Measurements from ENCODE around the gene COL5A1.
"Not testable (repeated sequence)": the region's sequence is repeated elsewhere in the genome, so short reads cannot be mapped to it uniquely, and the experiment has no call there.

The COL5A1 gene

GRCh38 chr9:134640506-134641172 lies 964 bp upstream of the COL5A1 start:
- DNase-seq (ENCODE audit: low spot score) = no peak

- no peak for DNase-seq (ENCODE audit: low spot score)
Observed at GRCh38 chr9:134641990-134642384, 384 bp downstream of the COL5A1 start.

GRCh38 chr9:134642385-134643181 lies 980 bp downstream of the COL5A1 start:
- no peak for DNase-seq (ENCODE audit: low spot score)

GRCh38 chr9:134643222-134643671 lies 1.6 kb downstream of the COL5A1 start:
- DNase-seq (ENCODE audit: low spot score) = no peak

- DNase-seq (ENCODE audit: low spot score) = not testable (repeated sequence)
Observed at GRCh38 chr9:134644401-134644724, 2.8 kb downstream of the COL5A1 start.

- no peak for DNase-seq (ENCODE audit: low spot score)
Observed at GRCh38 chr9:134644725-134645606, 3.4 kb downstream of the COL5A1 start.

GRCh38 chr9:134645607-134646365 lies 4.2 kb downstream of the COL5A1 start:
- DNase-seq (ENCODE audit: low spot score) = no peak

DNA sequence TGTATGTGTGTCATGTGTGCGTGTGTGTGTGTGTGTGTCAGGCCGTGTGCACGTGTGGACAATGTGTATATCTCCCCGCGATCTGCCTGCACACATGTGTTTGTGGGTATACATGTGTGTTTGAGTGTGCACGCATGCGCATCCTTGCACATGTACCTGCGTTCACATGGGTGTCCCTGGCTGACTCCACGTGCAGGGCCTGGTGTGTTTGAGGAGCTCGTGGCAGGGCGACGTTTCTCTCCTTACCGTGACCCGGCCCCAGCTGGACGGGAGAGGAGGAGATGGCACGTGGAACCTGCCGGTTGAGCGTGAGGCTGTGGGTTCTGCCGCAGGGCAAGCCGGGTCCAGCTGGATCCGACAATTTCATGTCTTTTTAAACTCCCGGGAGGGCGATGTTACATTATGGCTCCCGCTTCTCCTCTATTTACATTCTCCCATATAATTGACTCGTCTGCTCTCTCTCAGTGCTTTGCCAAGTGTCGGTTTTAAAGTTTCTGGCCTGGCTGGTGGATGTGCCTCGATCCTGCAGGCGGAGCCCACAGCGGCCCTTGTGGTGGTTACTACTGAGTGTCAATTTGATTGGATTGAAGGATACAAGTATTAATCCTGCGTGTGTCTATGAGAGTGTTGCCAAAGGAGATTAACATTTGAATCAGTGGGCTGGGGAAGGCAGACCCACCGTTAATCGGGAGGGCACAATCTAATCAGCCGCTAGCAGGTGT lies 5.9 kb downstream of the COL5A1 start:
- DNase-seq (ENCODE audit: low spot score) = no peak

DNA sequence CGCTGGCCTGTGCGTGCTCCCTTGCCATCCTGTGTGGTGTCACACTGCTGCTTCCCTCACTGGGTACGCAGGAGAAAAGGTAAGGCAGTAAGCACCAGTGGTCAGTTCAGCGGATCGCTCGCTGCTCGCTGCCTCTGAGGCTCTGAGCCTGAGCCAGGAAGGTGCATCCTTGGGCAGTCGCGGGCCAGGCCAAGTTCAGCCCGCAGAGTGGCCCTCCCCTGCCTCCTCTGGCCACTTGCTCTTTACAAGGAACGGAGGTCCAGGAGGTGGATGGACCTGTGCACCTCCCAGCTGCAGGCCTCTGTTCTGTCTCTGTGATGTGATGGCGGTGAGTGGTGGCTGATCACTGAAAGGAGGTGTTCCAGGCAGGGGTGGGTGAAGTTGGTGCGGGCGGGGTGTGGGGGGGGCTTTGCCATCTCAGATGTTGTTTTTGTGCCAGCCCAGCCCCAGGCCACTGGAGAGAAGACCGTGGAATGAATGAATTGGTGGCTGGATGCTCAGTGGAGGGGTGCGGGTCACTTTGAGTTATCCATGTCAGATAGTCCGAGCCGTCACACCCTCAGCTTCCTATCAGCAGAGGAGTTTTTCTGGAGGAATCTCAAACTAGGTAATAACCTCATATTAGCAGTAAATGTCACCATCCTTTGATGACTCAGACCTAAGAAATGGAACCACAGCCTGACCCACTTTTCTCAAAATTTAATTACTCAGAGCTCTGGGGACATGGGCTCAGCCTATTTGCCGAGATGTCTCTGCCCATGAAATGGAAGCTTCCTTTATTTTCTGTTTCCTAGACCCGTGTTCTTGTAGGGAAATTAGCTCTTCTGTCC lies 7.3 kb downstream of the COL5A1 start:
- DNase-seq (ENCODE audit: low spot score) = no peak

DNA sequence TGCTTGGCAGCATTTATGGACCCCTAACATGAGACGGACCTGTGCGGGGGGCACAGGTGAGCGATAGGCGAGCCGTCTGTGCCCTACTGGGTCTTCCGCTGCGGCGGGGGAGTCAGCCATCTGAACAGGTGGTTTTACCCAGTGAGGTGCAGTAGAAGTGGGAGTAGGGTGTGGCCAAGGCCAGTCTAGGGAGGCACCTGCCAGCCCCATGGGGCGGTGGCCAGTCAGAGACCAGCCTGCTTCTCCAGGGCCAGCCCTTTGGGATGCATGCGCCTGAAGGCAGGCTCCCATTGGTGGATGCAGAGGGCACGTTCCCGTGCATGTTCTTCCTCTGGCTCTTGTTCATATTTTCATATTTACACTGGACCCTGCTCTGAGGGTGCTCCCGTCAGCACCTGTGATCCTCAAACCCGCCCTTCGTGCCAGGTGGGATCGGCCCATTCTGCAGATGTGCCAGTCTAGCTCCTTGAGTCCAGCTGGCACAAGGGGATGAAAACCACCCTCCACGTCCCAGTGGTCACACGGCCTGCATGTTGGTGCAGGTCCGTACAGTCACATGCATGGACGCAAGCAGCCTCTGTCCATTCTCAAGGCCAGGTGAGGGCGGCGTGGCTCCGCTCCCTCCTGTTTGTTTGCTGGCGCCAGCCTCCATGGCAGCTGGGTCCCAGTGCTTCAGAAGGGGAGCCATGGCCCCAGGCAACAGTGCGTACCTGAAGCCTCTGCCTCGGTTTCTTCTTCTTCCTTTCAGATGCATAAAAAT lies 9.0 kb downstream of the COL5A1 start:
- DNase-seq (ENCODE audit: low spot score) = no peak

DNA sequence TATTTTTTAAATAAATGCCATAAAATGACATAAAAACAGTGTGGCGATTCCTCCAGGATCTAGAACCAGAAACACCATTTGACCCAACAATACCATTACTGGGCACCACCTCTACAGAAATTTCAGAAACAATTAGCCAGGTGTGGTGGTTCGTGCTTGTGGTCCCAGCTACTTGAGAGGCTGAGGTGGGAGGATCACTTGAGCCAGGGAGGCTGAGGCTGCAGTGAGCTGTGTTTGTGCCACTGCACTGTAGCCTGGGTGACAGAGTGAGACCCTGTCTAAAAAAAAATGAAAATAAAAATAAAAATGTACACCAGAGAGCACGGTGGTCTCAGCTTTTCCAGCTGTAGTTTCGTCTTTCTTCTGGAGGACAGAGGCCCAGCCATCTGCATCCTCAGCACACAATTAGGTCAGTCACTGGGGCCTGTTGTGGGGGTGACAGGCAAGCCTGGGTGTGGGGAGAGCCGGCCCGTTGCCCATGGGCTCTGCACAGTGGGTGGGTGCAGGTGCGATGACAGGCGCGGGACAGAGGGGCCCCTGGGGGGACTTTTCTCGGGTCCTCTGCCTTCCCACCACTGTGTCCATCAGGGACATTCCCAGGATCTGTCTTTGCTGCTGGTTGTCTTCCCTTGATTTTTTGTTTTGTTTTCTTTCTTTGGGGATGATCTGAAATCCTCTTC lies 9.8 kb downstream of the COL5A1 start:
- DNase-seq (ENCODE audit: low spot score) = no peak

DNA sequence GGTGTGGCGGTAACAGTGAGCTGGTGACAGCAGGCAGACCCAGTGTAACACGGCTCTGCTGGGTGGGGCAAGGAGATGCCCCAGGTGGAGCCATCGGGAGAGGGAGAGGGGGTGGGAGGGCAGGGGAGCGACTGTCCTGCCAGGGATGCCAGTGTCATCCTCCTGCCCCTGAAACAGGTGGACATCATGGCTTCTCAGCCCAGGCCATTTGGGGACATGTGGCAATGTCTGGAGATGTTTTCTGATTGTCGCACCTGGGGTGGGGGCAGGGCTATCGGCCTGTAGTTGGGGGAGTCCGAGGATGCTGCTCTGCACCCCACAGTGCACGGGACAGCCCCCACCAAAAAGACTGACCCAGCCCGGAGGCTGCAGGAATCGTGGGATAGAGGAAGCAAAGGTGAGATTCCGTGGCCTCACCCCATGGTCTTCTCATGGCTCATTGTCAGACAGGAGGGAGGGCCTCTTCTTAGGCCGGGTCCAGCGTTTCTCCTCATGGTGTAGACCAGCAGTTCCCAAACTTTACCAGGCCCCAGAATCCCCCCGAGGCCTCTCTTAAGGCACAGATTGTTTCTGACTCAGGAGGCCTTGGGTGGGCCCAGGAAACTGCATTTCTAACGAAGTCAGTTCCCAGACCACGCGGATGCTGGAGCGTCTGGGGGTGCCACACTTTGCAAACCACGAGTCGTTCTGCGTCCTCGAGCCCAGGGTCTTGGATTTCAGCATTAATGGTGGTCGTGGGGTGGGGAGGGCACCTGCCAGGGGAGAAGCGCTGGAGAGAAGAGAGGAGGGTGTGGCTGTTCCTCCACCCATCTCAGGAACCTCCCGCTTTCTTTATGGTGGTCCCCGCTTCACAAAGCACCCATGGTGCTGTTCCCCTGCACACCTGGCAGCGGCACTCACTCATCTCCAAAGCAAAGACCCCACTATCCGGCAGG lies 11.0 kb downstream of the COL5A1 start:
- DNase-seq (ENCODE audit: low spot score) = no peak

- DNase-seq (ENCODE audit: low spot score) = no peak
Observed at GRCh38 chr9:134653259-134654009, 11.8 kb downstream of the COL5A1 start.

DNA sequence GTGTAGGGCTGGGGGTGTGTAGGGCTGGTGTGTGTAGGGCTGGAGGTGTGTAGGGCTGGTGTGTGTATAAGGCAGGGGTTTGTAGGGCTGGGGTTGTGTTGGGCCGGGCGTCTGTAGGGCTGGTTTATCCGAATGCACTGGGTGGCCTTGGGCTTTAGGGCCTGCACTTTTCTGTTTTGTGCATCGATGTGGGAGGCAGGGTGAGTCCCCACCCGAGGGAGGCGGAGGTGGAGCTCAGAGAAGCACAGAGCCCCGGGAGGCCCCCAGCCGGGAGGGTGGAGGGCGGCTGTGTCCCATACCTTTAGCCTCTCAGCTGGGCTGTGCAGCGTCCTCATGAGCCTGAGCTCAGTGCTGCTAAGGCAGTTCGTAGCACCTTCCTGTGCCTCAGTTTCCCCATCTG lies 13.5 kb downstream of the COL5A1 start:
- no peak for DNase-seq (ENCODE audit: low spot score)

GRCh38 chr9:134655586-134656333 lies 14.2 kb downstream of the COL5A1 start:
- no peak for DNase-seq (ENCODE audit: low spot score)

- DNase-seq (ENCODE audit: low spot score) = peak; percentile 14
Observed at GRCh38 chr9:134656334-134657006, 14.9 kb downstream of the COL5A1 start.
